GM18951 (cell line): ENCODE results near the gene CASTOR1.

Source experiments
- POLR2A ChIP-seq: IDR thresholded peaks from 4 replicates; pipeline ENCODE4 v1.6.1; 2011; ENCODE audit warnings: mild to moderate bottlenecking; ENCODE audit not compliant: insufficient read length, insufficient read depth; ENCODE audit errors: extremely low read depth
- in situ Hi-C: fragments of 300-500 bp; cut with MboI; formaldehyde crosslinking; loops from one replicate; pipeline ENCODE4 v1.12.0; 2022; ENCODE audit warnings: low sequenced_read_pairs, mixed read lengths, inconsistent platforms; ENCODE audit not compliant: unreplicated experiment

The CASTOR1 gene

DNA sequence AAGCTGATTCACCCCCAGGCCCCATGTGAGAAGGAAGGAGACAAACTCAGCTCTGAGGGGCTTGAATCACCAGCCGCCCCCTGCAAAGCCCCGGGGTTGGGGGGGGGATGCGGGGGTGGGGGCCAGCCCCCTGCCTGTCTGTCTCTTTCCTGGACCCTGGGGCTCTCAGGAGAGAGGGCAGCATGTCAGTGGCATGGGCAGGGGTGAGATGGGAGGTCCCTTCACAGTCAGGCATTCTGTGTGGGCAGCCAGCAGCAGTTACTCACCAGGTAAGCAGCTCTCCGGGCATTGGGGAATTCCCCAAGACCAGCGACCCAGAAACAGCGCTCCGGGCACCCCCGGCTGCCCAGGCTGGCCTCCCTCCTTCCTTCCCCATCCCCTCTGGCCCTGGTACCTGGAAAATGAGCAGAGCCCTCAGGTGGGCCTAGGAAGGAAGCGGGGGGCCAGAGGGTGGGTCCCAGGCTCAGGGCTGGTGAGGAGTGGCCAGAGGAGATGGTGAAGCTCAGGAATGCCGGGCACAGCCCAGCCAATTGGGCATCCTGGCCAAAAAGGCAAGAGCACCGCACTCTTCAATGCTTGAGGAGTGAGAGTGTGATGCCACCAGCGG is 38.5 kb downstream of the CASTOR1 start:
- in situ Hi-C loops = no loop called here
- TF ChIP-seq POLR2A = no peak

DNA sequence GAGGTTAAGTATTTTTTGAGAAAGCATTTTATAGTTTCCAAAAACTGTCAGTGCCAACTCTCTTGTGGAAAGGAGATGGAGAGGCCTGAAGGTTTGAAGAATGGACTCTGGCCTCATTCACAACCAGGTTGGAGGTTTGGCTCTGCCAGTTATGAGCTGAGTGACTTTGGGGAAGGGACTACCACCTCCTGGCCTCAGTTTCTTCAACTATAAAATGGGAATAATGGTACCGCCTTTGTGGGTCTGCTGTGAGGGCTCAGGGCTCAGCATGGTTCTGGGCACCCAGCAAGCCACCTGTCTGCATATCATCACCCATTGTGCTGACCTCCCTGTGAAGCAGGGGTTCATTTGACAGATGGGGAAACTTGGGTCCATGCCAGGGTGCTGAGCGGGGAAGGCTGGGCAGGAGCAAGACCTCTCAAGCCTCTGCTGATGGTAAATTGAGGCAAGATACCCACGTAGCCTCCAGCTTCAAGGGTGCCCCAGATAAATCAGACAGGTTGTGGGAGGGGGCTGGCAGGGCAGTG is 39.2 kb downstream of the CASTOR1 start:
- in situ Hi-C loops = no loop called here
- no peak for TF ChIP-seq POLR2A

DNA sequence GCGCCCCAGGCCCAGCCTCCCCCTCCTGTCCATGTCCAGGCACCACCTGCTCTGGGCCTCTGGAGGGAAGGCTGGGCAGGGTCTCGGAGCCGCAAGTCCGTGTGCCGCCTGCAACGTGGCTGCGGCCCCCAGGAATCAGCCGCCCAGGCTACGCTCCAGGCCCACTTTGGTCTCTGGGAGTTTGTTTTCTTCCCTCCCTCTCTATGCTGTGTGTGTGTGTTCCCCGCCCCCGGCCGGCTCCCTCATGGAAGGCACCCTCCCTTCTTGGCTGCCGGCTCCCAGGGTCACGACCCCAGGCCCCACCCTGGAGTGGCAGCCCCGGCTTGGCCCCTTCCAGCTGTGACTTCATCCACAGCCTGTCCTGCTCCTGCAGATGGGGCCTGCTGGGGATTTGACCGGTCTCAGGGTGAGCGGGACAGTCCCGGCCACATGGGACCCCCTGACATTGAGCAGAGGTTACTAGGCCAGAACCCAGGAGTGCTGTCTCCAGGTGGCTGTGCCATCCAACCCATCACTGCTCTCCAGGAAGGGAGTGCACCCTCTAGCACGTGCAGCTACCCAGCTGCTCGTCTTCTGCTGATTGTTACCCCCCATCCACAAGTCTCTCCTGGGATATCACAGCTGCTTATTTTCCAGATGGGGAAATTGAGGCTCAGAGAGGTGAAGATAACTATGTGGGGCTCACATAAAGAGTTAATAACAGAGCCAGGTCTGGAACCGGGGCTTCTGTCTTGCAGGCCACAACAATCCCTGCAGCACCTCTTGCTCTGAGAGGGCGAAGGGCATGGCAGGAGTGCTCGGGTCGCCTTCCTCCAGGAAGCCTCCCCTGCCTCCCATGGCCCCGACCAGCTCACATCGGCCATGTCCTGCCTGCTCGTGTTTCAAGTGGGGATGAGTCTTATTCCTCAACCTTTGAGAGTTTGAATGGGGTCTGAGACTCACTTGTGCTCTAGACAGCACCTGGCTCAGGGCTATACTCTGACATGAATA is 40.0 kb downstream of the CASTOR1 start:
- no peak for TF ChIP-seq POLR2A
- in situ Hi-C loops = loop anchor here (25.0 kb wide), 1 partner anchor 137 kb away; no protein-coding TSS in a partner anchor

DNA sequence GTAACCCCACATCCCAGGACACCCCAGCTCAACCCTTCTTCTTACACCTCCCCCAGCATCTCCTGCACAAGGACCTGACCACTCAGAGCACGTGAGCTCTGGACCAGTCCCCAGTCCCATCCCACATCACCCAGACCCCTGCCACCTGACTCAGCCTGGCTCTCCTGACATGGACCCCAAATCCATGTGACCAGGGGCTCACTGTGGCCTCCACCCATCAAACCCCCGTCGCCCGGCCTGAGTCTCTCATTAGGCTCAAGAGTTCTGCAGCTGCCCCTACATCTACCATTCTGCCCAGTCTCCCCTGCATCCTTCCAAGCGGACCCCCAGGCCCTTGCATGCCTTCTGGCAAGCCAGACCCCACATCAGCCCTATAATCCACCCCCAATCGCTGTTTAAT is 40.8 kb downstream of the CASTOR1 start:
- TF ChIP-seq POLR2A = no peak
- in situ Hi-C loops = loop anchor here (25.0 kb wide), 1 partner anchor 136 kb away; no protein-coding TSS in a partner anchor

DNA sequence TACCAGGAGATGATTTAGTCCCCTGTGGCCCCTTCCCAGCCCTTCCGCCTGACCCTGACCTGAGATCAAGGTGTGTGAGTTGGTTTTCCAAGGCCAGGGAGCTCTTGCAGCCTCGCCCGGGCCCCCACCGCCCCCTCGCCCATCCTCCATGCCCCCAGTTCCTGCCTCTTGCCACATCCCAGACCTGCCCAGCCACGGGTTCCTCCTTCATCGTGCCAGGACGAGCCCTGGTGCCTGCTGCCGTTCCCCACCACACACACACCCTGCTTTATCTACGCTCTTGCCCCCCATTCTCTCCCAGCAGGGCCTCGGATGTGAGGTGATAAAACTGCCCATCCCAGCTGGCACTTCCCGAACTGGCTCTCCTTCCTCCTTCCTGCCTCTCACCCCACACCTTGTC is 41.3 kb downstream of the CASTOR1 start:
- TF ChIP-seq POLR2A = no peak
- in situ Hi-C loops = loop anchor here (25.0 kb wide), 1 partner anchor 136 kb away; no protein-coding TSS in a partner anchor

DNA sequence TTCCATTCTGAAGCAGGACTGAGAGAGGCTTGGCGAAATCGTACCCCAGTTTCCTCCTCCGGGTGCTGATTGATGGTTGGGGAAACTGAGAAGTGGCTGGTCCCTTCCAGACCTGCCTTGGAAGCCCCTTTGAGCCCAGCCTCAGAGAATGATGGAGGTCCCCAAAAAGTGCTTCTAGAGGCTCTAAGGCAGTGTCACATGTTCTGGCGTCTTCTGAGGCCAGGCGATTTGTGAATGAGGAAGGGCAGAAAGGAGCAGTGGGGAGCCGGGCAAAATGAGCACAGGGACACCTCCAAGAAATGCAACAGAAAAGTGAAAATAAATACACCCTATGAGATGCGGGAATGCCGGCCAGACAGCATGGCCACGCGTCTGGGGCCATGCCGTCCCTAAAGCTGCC is 41.7 kb downstream of the CASTOR1 start:
- no peak for TF ChIP-seq POLR2A
- in situ Hi-C loops = loop anchor here (25.0 kb wide), 1 partner anchor 135 kb away; no protein-coding TSS in a partner anchor

DNA sequence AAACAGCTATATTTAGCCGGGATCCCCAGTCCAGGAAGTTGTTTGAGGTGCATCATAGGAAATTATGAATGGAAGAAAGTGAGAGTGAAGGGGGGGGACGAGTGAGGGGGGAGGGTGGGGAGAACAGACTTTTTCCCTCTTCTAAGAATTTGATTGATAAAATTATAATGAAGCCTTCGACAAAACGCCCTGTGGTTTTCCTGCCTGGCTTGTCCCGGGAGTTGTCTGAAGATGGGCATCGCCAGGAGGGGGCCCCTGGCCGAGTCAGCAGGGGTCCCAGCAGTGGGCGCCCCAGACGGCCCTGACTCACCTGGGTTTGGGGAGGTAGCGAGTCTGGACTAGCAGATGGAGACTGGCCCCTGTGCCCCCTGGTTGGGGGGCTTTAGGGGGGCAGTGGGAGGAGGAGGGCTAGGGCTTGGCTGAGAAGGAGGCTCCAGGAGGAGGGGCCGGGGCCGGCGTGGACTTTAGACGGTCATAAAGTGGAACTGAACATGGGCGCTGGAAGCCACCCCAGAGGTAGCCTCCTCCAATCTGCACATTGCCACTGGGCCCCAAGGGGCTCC is 42.4 kb downstream of the CASTOR1 start:
- no peak for TF ChIP-seq POLR2A
- in situ Hi-C loops = loop anchor here (25.0 kb wide), 1 partner anchor 135 kb away; no protein-coding TSS in a partner anchor

DNA sequence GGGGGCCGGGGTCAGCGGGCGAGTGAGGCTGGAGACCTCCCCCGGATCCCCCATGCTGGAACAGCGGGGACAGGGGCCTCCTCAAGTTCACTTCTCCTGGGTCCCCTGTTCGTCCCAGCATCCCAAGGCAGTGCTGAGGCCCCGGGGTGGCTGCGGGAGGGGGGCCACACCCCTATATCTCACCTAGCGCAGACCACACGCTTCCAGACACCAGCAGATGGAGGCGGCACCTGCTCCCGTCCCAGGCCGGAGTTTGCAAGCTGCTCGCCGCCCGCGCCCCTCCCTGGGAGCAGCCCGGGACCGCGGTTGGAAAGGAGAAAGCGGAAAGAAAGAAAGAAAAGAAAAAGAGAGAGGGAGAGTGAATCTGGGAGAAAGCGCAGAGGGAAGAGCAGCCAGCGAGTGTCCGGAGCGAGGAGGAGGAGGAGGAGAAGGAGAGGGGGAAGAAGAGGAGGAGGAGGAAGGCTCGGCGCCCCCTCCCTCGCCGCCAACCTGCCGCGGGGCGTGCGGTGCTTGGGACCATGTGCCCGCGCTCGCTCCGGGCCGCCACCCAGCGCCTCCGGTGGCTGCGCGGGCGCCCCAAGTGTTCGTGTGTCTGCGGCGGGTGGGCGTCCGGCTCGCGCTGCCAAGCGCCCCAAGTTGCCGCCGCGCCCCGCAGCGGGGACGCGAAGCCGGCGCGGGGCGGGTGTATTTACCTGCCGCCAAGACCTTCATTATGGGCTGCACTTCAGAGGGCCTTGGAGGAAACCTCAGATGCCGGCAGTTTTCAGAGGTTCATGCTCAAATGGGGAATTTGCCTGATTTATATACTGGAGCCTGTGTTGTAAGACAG is 43.1 kb downstream of the CASTOR1 start, which contains the start of gene LIF:
Gene LIF (minus strand): TSS at position 775 of the 829 bp plus-strand sequence. CDS start 64 bp downstream, at position 711.
- in situ Hi-C loops = loop anchor here (25.0 kb wide), 1 partner anchor 134 kb away; no protein-coding TSS in a partner anchor
- peak; percentile 18 for TF ChIP-seq POLR2A

DNA sequence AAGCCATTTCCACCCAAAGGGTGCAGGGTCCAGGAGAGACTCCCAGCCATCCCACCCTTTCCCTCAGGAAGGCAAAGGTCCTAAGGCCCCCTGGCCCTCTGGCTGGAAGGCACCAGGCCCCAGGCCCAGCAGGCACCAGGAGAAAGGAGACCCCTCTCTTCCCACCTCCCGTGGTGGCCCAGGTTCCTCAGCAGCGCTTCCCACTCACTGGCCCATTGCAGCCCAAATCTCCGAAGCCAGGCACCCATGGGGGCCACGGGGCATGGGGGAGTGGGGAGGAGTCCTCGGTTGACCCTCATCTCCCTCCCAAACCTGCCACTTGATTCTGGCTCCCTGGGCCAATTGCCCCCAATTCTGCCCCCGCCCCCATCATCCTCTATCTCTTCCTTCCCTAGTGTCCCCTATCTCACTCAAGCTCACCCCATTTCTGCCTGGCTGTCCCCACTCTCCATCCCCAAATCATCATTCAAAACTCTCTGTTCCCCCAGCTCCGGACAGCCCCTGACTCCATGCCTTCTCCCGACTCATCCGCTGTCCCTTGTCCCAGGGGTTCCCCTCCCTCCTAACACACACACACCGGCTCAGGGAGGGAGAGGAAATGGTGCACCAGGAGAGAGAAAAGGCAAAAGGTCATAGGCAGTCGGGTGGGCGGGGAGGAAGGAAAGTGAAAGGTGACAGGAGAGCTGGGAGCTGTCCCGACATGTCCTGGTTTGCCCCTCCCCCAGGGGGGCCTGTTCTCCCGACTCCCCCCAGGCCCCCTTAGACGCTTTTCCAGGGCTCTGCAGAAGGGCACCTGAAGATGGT is 43.9 kb downstream of the CASTOR1 start:
- no peak for TF ChIP-seq POLR2A
- in situ Hi-C loops = loop anchor here (25.0 kb wide), 1 partner anchor 133 kb away; no protein-coding TSS in a partner anchor

DNA sequence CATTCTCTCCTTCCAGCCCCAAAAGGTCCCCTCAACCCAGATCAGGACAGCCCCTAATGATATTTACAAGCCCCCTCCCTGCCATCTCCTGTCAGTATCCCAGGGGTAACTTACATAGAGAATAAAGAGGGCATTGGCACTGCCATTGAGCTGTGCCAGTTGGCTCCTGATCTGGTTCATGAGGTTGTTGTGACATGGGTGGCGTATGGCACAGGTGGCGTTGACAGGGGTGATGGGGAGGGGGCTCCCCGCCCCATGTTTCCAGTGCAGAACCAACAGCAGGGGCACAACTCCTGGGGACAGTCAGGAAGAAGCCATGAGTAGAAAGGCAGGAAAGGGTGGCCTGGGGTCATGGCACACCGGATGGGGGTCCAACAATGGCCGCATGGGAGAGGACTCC is 44.7 kb downstream of the CASTOR1 start:
- in situ Hi-C loops = loop anchor here (25.0 kb wide), 1 partner anchor 132 kb away; no protein-coding TSS in a partner anchor
- TF ChIP-seq POLR2A = no peak

DNA sequence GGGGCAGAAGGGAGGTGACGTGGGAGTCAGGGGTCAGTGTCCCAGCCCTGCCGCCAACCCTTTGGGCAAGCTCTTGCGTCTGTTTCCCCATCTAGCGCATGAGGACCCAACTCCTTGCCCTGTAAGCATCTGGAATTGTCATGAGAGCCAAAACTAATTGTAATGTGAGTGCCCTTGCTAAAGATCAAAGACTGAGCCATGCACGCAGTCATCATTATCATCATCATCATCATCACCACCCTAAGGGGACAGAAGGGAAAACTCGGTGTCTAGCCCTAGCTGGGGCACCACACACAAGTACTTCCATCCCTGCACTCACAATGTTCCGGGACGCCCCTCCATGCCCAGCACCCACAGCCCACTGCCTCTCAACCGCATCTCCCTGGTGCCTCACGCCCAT is 45.2 kb downstream of the CASTOR1 start:
- in situ Hi-C loops = loop anchor here (25.0 kb wide), 1 partner anchor 132 kb away; no protein-coding TSS in a partner anchor
- TF ChIP-seq POLR2A = no peak
